OCI-LY3 (cell line): Measurements from ENCODE around the gene INHA.

Source experiments
- H2AFZ ChIP-seq: fragments of 200-600, 300-600 bp; shearing (Covaris generic); 2 replicates; pipeline ENCODE4 v1.6.0; 2014; ENCODE audit warnings: antibody characterized with exemption, low read depth, low read length
- H3K27ac ChIP-seq: fragments of 200-600, 300-600 bp; sonication (generic); 2 replicates; pipeline ENCODE4 v1.5.1; 2014; ENCODE audit warnings: mild to moderate bottlenecking, low read length, moderate library complexity, mixed read lengths
- H3K27me3 ChIP-seq: fragments of 200-600, 300-600 bp; sonication (generic); 2 replicates; pipeline ENCODE4 v1.6.1; 2014; ENCODE audit warnings: low read depth, low read length, mixed read lengths
- H3K36me3 ChIP-seq: fragments of 200-600, 300-600 bp; sonication (generic); replicated peaks from 2 replicates; pipeline ENCODE3; 2014; ENCODE audit warnings: low read depth, low read length, mixed read lengths
- H3K4me1 ChIP-seq: fragments of 300-600, 200-600 bp; sonication (generic); 2 replicates; pipeline ENCODE4 v1.6.1; 2014; ENCODE audit warnings: low read length, mixed read lengths
- H3K4me2 ChIP-seq: fragments of 200-600, 300-600 bp; sonication (generic); 2 replicates; pipeline ENCODE4 v1.6.1; 2014; ENCODE audit warnings: low read length, mixed read lengths
- H3K4me3 ChIP-seq: fragments of 300-600, 200-600 bp; sonication (generic); 2 replicates; pipeline ENCODE4 v1.5.1; 2014; ENCODE audit warnings: antibody characterized with exemption, mild to moderate bottlenecking, low read length, moderate library complexity
- H3K79me2 ChIP-seq: fragments of 300-600, 200-600 bp; shearing (Covaris generic); 2 replicates; pipeline ENCODE4 v1.6.1; 2014; ENCODE audit warnings: mild to moderate bottlenecking, low read length, mixed read lengths
- H3K9ac ChIP-seq: fragments of 300-600, 200-600 bp; shearing (Covaris generic); 2 replicates; pipeline ENCODE4 v1.6.0; 2014; ENCODE audit warnings: mild to moderate bottlenecking, low read length, moderate library complexity
- H3K9me3 ChIP-seq: fragments of 200-600, 300-600 bp; shearing (Covaris generic); 2 replicates; pipeline ENCODE4 v1.6.1; 2014; ENCODE audit warnings: low read length, mixed read lengths; ENCODE audit not compliant: insufficient read depth
- H4K20me1 ChIP-seq: fragments of 200-600, 300-600 bp; sonication (generic); 2 replicates; pipeline ENCODE4 v1.6.1; 2016; ENCODE audit warnings: low read length, mixed read lengths; ENCODE audit not compliant: insufficient read depth
- EZH2phosphoT487 ChIP-seq: fragments of 200-600 bp; shearing (Covaris generic); IDR thresholded peaks from 2 replicates; pipeline ENCODE4 v1.6.1; 2018; ENCODE audit warnings: antibody characterized with exemption, mixed run types, low read depth
- TF ChIP-seq, protein P1 (sequence below): fragments of 200-600, 300-600 bp; sonication (generic); IDR thresholded peaks from 2 replicates; pipeline ENCODE4 v1.5.1; 2014; ENCODE audit warnings: antibody characterized with exemption, low read length, low read depth

INHA gene

DNA sequence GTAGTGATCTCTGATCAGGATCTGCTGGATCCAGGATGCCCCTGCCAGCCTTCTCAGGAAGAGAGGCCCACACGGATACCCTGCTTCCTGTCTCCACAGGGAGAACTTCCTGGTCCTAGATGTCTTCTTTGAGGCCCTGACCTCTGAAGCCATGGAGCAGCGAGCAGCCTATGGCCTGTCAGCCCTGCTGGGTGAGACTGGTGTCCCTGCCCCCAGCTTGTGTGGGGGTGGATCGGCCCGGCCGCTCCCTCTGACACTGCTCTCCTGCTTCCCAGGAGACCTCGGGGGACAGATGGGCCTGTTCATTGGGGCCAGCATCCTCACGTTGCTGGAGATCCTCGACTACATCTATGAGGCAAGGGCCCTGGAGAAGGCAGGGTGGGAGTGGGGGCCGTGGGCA, 35.1 kb upstream of the INHA start:
- H3K79me2 ChIP-seq = no peaks in the 10 kb centered on the region
- H2AFZ ChIP-seq = no peak overlapping the region
- no peak overlapping the region for H3K4me3 ChIP-seq
- peaks cover 8% of the 10 kb centered on the region for H3K36me3 ChIP-seq
- no peak overlapping the region for H3K27ac ChIP-seq
- H3K4me1 ChIP-seq = peaks cover under 1% of the 10 kb centered on the region
- TF ChIP-seq, protein P1, sequence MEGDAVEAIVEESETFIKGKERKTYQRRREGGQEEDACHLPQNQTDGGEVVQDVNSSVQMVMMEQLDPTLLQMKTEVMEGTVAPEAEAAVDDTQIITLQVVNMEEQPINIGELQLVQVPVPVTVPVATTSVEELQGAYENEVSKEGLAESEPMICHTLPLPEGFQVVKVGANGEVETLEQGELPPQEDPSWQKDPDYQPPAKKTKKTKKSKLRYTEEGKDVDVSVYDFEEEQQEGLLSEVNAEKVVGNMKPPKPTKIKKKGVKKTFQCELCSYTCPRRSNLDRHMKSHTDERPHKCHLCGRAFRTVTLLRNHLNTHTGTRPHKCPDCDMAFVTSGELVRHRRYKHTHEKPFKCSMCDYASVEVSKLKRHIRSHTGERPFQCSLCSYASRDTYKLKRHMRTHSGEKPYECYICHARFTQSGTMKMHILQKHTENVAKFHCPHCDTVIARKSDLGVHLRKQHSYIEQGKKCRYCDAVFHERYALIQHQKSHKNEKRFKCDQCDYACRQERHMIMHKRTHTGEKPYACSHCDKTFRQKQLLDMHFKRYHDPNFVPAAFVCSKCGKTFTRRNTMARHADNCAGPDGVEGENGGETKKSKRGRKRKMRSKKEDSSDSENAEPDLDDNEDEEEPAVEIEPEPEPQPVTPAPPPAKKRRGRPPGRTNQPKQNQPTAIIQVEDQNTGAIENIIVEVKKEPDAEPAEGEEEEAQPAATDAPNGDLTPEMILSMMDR = no peak
- TF ChIP-seq EZH2phosphoT487 = no peak
- H4K20me1 ChIP-seq = peaks cover 7% of the 10 kb centered on the region; the same call in 1 of the 2 replicates
- no peak overlapping the region for H3K9ac ChIP-seq
- H3K4me2 ChIP-seq = no peak overlapping the region
- no peaks in the 10 kb centered on the region for H3K9me3 ChIP-seq
- peaks cover 4% of the 10 kb centered on the region; the same call in 1 of the 2 replicates for H3K27me3 ChIP-seq

DNA sequence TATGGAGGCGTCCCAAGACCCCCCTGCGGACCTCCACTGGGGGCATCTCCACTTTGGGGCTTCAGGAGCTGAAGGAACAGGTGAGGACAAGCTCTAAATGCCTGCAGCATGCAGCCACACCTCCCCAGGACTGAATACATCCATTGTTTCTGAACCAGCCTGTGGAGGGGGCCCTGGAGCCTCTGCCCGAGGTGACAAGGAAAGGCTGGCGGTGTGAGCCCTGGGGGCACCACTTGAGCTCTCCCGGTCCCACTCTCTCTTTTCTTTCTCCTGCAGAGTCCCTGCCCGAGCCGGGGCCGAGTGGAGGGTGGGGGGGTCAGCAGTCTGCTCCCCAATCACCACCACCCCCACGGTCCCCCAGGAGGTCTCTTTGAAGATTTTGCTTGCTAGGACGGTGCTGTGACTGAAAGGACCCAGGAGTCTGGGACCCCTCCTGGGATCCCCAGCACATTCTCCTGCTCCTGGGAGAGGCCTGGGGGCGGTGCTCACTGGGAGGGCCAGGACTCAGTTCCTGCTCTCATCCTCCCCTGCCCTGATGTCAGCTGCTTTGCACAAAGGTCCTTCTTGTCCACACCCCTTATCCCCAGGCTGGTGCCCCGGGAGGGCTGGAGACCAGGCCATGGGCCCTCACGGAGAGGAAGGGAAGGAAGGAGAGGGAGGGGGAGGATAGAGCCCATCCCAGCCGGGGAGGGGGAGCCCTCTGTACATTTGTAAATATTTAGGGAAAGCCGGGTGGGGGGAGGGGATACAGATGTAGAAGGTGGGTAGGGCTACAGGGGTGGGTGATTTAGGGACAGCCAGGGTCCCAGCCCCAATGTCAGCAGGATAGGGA, 34.2 kb upstream of the INHA start:
- Histone ChIP-seq H4K20me1 (peaks cover 14% of the 10 kb centered on the region; the same call in 1 of the 2 replicates), H3K27ac (no peak overlapping the region), H3K36me3 (peaks cover 8% of the 10 kb centered on the region), H3K9me3 (no peaks in the 10 kb centered on the region), H2AFZ (no peak overlapping the region), H3K4me3 (no peak overlapping the region), H3K9ac (no peak overlapping the region), H3K27me3 (no peaks in the 10 kb centered on the region), H3K79me2 (peaks cover 8% of the 10 kb centered on the region), H3K4me1 (peaks cover 6% of the 10 kb centered on the region), H3K4me2 (no peak overlapping the region)
- no peak for TF ChIP-seq EZH2phosphoT487
- TF ChIP-seq, protein P1 = no peak

DNA sequence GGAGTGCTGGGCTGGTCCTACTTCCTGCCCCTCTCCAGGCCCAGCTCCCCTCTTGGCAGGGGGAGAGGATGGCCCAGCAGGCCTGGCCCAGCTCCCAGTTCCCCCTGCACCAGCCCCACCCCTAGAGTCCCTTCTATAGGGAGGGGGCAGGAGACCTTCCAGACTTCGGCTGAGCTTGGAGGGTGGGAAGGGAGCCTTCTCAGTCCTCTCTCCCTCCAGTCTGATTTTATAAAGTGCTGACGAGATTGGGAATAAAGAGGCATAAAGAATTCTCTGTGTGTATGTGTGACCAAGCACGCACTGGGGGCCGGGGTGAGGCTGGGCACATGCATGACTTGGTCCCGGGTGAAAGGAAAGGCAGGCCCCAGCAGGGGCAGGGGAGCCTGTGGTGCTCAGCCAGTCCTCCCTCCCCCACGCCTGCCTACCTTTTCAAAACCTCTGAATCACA, 33.6 kb upstream of the INHA start:
- peaks cover 14% of the 10 kb centered on the region; the same call in 1 of the 2 replicates for H4K20me1 ChIP-seq
- TF ChIP-seq, protein P1 = no peak
- TF ChIP-seq EZH2phosphoT487 = no peak
- H3K36me3 ChIP-seq = peaks cover 8% of the 10 kb centered on the region
- H3K27me3 ChIP-seq = no peaks in the 10 kb centered on the region
- H3K4me2 ChIP-seq = no peak overlapping the region
- no peak overlapping the region for H3K4me3 ChIP-seq
- H2AFZ ChIP-seq = no peak overlapping the region
- no peak overlapping the region for H3K9ac ChIP-seq
- H3K79me2 ChIP-seq = peaks cover 8% of the 10 kb centered on the region
- H3K4me1 ChIP-seq = peaks cover 6% of the 10 kb centered on the region
- H3K9me3 ChIP-seq = no peaks in the 10 kb centered on the region
- H3K27ac ChIP-seq = no peak overlapping the region

DNA sequence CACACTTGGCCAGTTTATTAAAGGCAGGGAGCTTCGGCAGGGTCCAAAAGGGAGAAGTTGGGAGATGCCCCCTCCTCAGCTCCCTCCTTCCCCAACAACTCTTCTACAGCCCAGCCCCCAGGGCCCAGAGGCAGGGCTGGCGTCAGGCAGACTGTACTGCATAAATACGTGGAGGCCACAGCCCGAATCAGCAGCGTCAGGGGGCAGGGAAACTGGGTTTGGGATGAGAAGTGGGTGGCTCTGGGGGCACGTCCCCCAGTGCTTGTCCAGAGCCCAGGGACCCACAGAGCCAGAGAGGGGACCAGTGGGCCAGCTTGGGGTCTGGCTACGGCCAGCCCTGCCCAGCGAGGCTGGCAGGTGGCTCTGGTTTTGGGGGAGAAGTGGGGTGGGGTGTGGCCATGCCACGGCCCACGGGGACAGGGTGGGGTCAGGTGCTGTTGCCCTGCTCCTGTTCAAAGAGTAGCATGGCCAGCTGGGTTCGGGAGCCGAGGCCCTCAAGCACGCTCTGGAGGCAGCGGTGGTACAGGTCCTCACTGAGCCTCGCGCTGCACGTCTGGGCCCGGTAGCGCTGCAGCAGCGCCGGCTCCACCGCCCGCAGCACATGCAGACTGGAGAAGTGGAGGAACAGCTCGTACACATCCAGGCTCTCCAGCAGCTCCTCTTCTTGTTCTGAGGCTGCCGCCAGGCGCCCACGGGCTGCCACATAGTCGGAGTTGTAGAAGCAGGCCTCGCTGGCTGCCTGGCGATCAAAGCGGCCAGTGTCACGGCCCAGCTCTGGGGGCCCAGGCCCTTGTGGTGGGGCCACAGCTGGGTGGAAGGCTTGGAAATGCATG, 32.9 kb upstream of the INHA start:
- Histone ChIP-seq H3K27ac (no peak overlapping the region), H3K4me1 (peaks cover 6% of the 10 kb centered on the region), H4K20me1 (peaks cover 14% of the 10 kb centered on the region; the same call in 1 of the 2 replicates), H3K36me3 (peaks cover 8% of the 10 kb centered on the region), H3K4me2 (no peak overlapping the region), H3K4me3 (no peak overlapping the region), H3K9me3 (no peaks in the 10 kb centered on the region), H3K27me3 (no peaks in the 10 kb centered on the region), H2AFZ (no peak overlapping the region), H3K79me2 (peaks cover 8% of the 10 kb centered on the region), H3K9ac (no peak overlapping the region)
- TF ChIP-seq, protein P1 = no peak
